ENCODE data around the gene CYB5D1.

The CYB5D1 gene

GRCh38 chr17:7837408-7838088 is 20.3 kb upstream of the CYB5D1 start:
- H3K4me3 ChIP-seq (ENCODE audit: low read depth, low read length), result peak overlapping the region; percentile 74
- in situ Hi-C loops (cut with HindIII; ENCODE audit: low sequenced_read_pairs), result no loop called here
- TF ChIP-seq CTCF (IDR thresholded peaks at IDR 0.05; ENCODE audit: low read depth, low read length), result no peak
- peak; percentile 12 for DNase-seq (ENCODE audit: low read depth, low spot score)

- H3K4me3 ChIP-seq (ENCODE audit: low read depth, low read length), result peak overlapping the region; percentile 74
- in situ Hi-C loops (cut with HindIII; ENCODE audit: low sequenced_read_pairs), result no loop called here
- no peak for TF ChIP-seq CTCF (IDR thresholded peaks at IDR 0.05; ENCODE audit: low read depth, low read length)
- peak; percentile 56 for DNase-seq (ENCODE audit: low read depth, low spot score)
Measured at GRCh38 chr17:7838090-7839075, 19.4 kb upstream of the CYB5D1 start.

- no peak for TF ChIP-seq CTCF (IDR thresholded peaks at IDR 0.05; ENCODE audit: low read depth, low read length)
- DNase-seq (ENCODE audit: low read depth, low spot score), result no peak
- in situ Hi-C loops (cut with HindIII; ENCODE audit: low sequenced_read_pairs), result no loop called here
- H3K4me3 ChIP-seq (ENCODE audit: low read depth, low read length), result peak overlapping the region; percentile 74
Measured at GRCh38 chr17:7839190-7839875, 18.5 kb upstream of the CYB5D1 start.

GRCh38 chr17:7839876-7840261 is 17.9 kb upstream of the CYB5D1 start:
- peak; percentile 23 for DNase-seq (ENCODE audit: low read depth, low spot score)
- no peak for TF ChIP-seq CTCF (IDR thresholded peaks at IDR 0.05; ENCODE audit: low read depth, low read length)
- no peak overlapping the region for H3K4me3 ChIP-seq (ENCODE audit: low read depth, low read length)
- in situ Hi-C loops (cut with HindIII; ENCODE audit: low sequenced_read_pairs), result no loop called here

GRCh38 chr17:7840441-7840840 is 17.4 kb upstream of the CYB5D1 start:
- no peak overlapping the region for H3K4me3 ChIP-seq (ENCODE audit: low read depth, low read length)
- in situ Hi-C loops (cut with HindIII; ENCODE audit: low sequenced_read_pairs), result no loop called here
- no peak for DNase-seq (ENCODE audit: low read depth, low spot score)
- no peak for TF ChIP-seq CTCF (IDR thresholded peaks at IDR 0.05; ENCODE audit: low read depth, low read length)

GRCh38 chr17:7840875-7841274 is 16.9 kb upstream of the CYB5D1 start:
- no peak for DNase-seq (ENCODE audit: low read depth, low spot score)
- no peak overlapping the region for H3K4me3 ChIP-seq (ENCODE audit: low read depth, low read length)
- in situ Hi-C loops (cut with HindIII; ENCODE audit: low sequenced_read_pairs), result no loop called here
- TF ChIP-seq CTCF (IDR thresholded peaks at IDR 0.05; ENCODE audit: low read depth, low read length), result no peak
